Activated naive CD4-positive, alpha-beta T cell treated with anti-CD3 and anti-CD28 coated beads for 36 hours (primary cell): ENCODE data around the gene CHST6. TPM values are rescaled to one million over a fixed set of nuclear protein-coding genes. Genes with fewer than 3 reads are reported as not detected.
A peak's percentile ranks its signal among the peaks of the same experiment; 100 is the strongest.
"Not testable (repeated sequence)": the region's sequence is repeated elsewhere in the genome, so short reads cannot be mapped to it uniquely, and the experiment has no call there.

ENCODE experiments used
- CTCF ChIA-PET: fragments of 350-600 bp; sonication (Branson Sonifier 250); formaldehyde crosslinking; loops from one replicate; lab custom pipeline; 2021; ENCODE audit warnings: antibody characterized with exemption; lab: Charles Lee
- DNase-seq: peaks from one replicate; pipeline ENCODE4 v3.0.0-alpha.2; 2020
- H3K27ac Mint-ChIP-seq: one replicate; pipeline ENCODE4 v1.8.0; 2021; ENCODE audit warnings: mild to moderate bottlenecking, mixed read lengths
- H3K27me3 Mint-ChIP-seq: one replicate; pipeline ENCODE4 v1.8.0; 2021; ENCODE audit warnings: low read depth, mixed read lengths
- H3K36me3 Mint-ChIP-seq: one replicate; pipeline ENCODE4 v1.8.0; 2021; ENCODE audit warnings: low read depth, mixed read lengths
- H3K4me1 Mint-ChIP-seq: one replicate; pipeline ENCODE4 v1.8.0; 2021; ENCODE audit warnings: low read depth, mixed read lengths
- H3K4me3 Mint-ChIP-seq: one replicate; pipeline ENCODE4 v1.8.0; 2021; ENCODE audit warnings: mild to moderate bottlenecking, moderate library complexity, mixed read lengths
- H3K9me3 Mint-ChIP-seq: one replicate; pipeline ENCODE4 v1.8.0; 2021; ENCODE audit warnings: mixed read lengths
- intact Hi-C: fragments of 100-400 bp; cut with micrococcal nuclease; formaldehyde crosslinking; loops from one replicate; pipeline ENCODE4 v1.15.1; 2023
- total RNA-seq, 2 experiments: library from RNA; stranded (reverse); gene quantifications; one replicate each; pipeline ENCODE4 v1.2.3, GENCODE V29; 2021

Gene CHST6
- total RNA-seq, 2 experiments from 2014 or later: not detected

DNA sequence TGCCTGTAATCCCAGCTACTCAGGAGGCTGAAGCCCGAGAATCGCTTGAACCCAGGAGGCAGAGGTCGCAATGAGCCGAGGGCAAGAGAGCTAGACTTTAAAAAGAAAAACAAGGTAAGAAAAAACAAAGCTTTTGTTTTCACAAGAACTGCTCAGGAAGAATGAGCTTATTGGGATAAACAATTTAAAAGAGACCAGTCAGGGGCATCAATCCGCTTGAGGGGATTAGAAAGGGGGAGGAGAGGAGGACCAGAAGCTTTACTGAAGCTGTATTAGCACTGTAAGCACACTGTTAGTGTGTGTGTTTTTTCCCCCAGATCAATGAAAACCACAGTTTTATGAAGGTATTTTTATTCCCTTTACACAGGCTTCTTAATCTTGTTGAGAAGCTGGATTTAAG is 39.6 kb downstream of the CHST6 start:
- DNase-seq: no peak
- Mint-ChIP-seq H3K9me3 (no peaks in the 10 kb centered on the region), H3K27ac (no peak overlapping the region), H3K4me1 (peaks cover 33% of the 10 kb centered on the region), H3K36me3 (peaks cover 6% of the 10 kb centered on the region), H3K27me3 (no peaks in the 10 kb centered on the region), H3K4me3 (no peak overlapping the region)
- CTCF ChIA-PET: interaction anchor here (0.6 to 1.6 kb wide), 3 partner anchors 9 to 89 kb away, joined by 4 to 5 read pairs (median 4); partner anchors contain the start of gene TMEM170A
- intact Hi-C loops: no loop called here

DNA sequence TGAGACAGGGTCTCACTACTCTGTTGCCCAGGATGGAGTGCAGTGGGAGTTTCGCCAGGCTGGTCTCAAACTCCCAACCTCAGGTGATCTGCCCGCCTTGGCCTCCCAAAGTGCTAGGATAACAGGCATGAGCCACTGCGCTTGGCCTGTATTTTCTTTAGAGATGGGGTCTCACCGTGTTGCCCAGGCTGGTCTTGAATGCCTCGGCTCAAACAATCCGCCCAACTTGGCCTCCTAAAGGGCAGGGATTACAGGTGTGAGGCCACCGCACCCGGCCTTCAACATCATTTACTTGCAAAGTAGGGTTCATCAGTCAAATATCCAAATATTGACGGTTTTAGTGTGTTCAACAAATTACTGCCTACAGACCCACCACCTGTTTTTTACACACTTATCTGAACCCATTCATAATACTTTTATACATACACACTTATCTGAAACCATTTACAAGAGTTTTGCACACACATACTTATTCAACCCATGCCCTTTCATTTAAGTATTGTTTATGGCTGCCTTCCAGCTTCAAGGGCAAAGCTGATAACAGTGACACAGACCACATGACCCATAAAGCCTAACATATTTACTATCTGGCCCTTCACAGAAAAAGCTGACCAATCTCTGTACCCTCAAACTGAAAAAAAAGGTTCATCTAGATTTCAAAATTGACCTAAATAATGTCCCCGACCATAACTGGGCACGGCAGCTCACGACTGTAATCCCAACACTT is 42.6 kb downstream of the CHST6 start:
- no peak overlapping the region for H3K27ac Mint-ChIP-seq
- no peaks in the 10 kb centered on the region for H3K9me3 Mint-ChIP-seq
- peaks cover 17% of the 10 kb centered on the region for H3K4me1 Mint-ChIP-seq
- DNase-seq: no peak
- peaks cover 7% of the 10 kb centered on the region for H3K36me3 Mint-ChIP-seq
- no peak overlapping the region for H3K4me3 Mint-ChIP-seq
- no peaks in the 10 kb centered on the region for H3K27me3 Mint-ChIP-seq
- intact Hi-C loops: no loop called here
- CTCF ChIA-PET: interaction anchor here (0.6 to 2.3 kb wide), 3 partner anchors 13 to 253 kb away, joined by 3 to 7 read pairs (median 4); partner anchors contain the start of gene TMEM170A

- H3K9me3 Mint-ChIP-seq: no peaks in the 10 kb centered on the region
- peaks cover 7% of the 10 kb centered on the region for H3K36me3 Mint-ChIP-seq
- H3K27me3 Mint-ChIP-seq: no peaks in the 10 kb centered on the region
- no peak overlapping the region for H3K4me3 Mint-ChIP-seq
- DNase-seq: no peak
- CTCF ChIA-PET: interaction anchor here (0.7 to 1.4 kb wide), 2 partner anchors 19 to 36 kb away, joined by 4 to 8 read pairs; no protein-coding TSS in a partner anchor
- H3K4me1 Mint-ChIP-seq: peaks cover 4% of the 10 kb centered on the region
- intact Hi-C loops: no loop called here
- H3K27ac Mint-ChIP-seq: no peak overlapping the region
Observed at GRCh38 chr16:75446416-75446815, 48.8 kb downstream of the CHST6 start.

- Mint-ChIP-seq H3K36me3 (peaks cover 4% of the 10 kb centered on the region), H3K27me3 (no peaks in the 10 kb centered on the region), H3K4me3 (no peak overlapping the region), H3K9me3 (no peaks in the 10 kb centered on the region), H3K4me1 (peaks cover 4% of the 10 kb centered on the region), H3K27ac (no peak overlapping the region)
- DNase-seq: no peak
- CTCF ChIA-PET: interaction anchor here (0.7 to 1.3 kb wide), 2 partner anchors 20 to 305 kb away, joined by 3 to 5 read pairs; partner anchors contain the start of gene TMEM170A
- intact Hi-C loops: no loop called here
Observed at GRCh38 chr16:75445298-75445697, 49.9 kb downstream of the CHST6 start.

DNA sequence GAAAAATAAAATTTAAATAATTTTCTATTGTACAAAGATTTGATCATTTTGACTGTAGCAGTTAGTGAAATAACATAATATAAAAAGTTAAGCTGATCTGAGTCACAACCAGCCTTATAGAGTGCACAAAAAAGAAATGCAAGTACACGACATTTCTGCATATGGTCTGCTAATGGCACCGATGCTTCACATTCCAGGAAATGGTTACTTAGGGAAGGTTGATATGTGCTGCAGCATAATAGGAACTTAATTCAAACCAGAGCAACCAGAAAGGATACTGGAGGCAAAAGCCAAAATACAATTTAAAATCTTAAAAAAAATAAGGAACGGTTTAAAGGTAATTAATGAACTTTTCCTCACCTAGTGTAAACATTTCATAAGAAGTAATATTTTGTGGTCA is 51.9 kb downstream of the CHST6 start:
- no peaks in the 10 kb centered on the region for H3K9me3 Mint-ChIP-seq
- no peak for DNase-seq
- intact Hi-C loops: no loop called here
- no peak overlapping the region for H3K4me3 Mint-ChIP-seq
- H3K4me1 Mint-ChIP-seq: no peaks in the 10 kb centered on the region
- no peak overlapping the region for H3K27ac Mint-ChIP-seq
- no peaks in the 10 kb centered on the region for H3K27me3 Mint-ChIP-seq
- CTCF ChIA-PET: interaction anchor here (1.2 kb wide), 1 partner anchor 9 kb away, joined by 4 read pairs; no protein-coding TSS in a partner anchor
- no peaks in the 10 kb centered on the region for H3K36me3 Mint-ChIP-seq

GRCh38 chr16:75433732-75434413 is 61.4 kb downstream of the CHST6 start:
- Mint-ChIP-seq H3K36me3 (peaks cover 11% of the 10 kb centered on the region), H3K4me3 (peak overlapping the region; percentile 81), H3K27ac (peak overlapping the region; percentile 93), H3K9me3 (no peaks in the 10 kb centered on the region), H3K27me3 (no peaks in the 10 kb centered on the region), H3K4me1 (peaks cover 30% of the 10 kb centered on the region)
- CTCF ChIA-PET: interaction anchor here (0.9 to 2.0 kb wide), 4 partner anchors 9 to 83 kb away, joined by 3 to 12 read pairs (median 5); partner anchors contain the start of gene TMEM170A
- intact Hi-C loops: loop anchor here (1.0 to 10.0 kb wide), 13 partner anchors 30 to 1756 kb away; partner anchors contain the start of genes ADAT1, GABARAPL2, KARS1 and PSMD7
- DNase-seq: peak; percentile 70

DNA sequence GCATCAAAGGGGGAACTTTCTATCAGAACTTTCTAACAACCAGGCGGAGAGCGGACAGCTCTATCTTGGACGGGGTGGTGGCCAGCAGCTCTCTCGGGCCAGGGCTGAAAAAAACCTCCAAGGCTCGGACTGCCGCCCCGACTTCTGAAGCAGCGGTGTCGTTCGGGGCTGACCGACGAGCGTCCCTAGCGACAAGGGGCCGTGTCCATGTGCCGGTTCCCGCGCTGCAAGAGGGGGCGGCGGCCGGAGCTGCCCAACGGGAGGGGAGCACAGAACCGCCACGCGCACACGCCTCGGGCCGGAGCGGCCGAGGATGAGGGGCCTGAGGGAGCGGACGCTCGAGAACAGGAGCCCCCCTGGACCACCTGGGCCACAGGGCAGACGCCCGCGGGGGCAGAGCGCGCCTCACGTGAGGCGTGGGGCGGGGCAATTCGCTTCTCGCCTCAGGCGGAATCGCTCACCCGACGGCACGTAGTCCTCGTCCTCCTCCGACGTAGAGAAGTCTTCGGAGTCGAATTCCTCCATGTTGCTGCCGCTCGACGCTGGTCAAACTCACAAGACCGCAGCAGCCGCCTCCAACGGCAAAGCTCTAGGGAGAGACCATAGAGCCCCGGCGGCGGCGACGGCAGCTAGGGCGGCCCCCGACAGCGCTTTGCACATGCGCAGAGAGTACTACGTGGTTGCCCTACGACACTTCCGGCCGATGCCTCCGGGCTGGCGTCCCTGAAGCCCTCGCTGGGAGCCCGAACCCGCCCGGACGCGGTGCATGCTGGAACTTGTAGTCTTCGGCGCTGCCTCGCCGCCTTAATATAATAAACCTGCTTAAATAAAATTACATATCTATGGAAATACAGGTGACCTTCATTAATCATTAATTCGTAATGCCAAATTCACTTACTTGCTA is 62.2 kb downstream of the CHST6 start, which contains the start of gene CFDP1:
TSS of gene CFDP1 (minus strand) at position 676 of the 904 bp plus-strand sequence. CDS start at position 525, 151 bp downstream.
- Mint-ChIP-seq H3K36me3 (peaks cover 11% of the 10 kb centered on the region), H3K4me1 (peaks cover 30% of the 10 kb centered on the region), H3K4me3 (peak within 1 kb of the TSS; percentile 81), H3K27me3 (no peaks in the 10 kb centered on the region), H3K27ac (peak within 1 kb of the TSS; percentile 93), H3K9me3 (no peaks in the 10 kb centered on the region)
- peak; percentile 96 for DNase-seq
- CTCF ChIA-PET: interaction anchor here (0.6 to 2.0 kb wide), 6 partner anchors 10 to 880 kb away, joined by 3 to 12 read pairs (median 4); partner anchors contain the start of gene TMEM170A
- intact Hi-C loops: loop anchor here (1.0 to 10.0 kb wide), 13 partner anchors 31 to 1757 kb away; partner anchors contain the start of genes ADAT1, GABARAPL2, KARS1 and PSMD7

DNA sequence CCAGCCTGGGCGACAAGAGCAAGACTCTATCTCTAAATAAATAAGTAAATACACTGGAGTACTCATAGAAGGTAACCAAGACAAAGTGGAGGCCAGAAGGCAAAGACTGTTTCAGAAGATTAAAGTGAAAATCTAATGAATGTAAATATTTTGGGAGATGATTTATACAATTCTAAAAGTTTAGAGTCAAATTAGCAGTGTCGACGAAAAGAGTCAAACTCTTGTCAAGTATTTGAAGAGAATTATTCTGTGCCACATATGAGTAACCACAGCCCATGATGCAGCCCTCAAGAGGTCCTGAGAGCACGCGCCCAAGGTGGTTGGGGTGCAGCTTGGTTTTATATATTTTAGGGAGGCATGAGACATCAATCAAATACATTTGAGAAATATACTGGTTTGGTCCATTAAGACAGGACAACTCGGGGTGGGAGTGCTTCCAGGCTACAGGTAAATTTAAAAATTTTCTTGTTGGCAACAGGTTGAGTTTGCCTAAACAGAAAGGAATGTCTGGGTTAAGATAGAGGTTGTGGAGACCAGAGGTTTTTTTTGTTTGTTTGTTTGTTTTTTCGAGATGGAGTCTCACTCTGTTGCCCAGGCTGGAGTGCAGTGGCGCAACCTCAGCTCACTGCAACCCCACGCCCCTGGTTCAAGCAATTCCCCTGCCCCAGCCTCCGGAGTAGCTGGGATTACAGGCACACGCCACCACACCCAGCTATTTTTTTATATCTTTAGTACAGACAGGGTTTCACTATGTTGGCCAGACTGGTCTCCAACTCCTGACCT is 65.4 kb downstream of the CHST6 start:
- no peaks in the 10 kb centered on the region for H3K27me3 Mint-ChIP-seq
- intact Hi-C loops: loop anchor here (10.0 kb wide), 1 partner anchor 1135 kb away; the partner anchor contains the start of gene PSMD7
- H3K36me3 Mint-ChIP-seq: peaks cover 13% of the 10 kb centered on the region
- no peaks in the 10 kb centered on the region for H3K9me3 Mint-ChIP-seq
- H3K27ac Mint-ChIP-seq: no peak overlapping the region
- CTCF ChIA-PET: no interaction called here
- H3K4me1 Mint-ChIP-seq: peaks cover 47% of the 10 kb centered on the region
- DNase-seq: no peak
- H3K4me3 Mint-ChIP-seq: no peak overlapping the region

GRCh38 chr16:75426524-75426923 is 68.7 kb downstream of the CHST6 start:
- CTCF ChIA-PET, H3K36me3 Mint-ChIP-seq, H3K4me3 Mint-ChIP-seq, H3K9me3 Mint-ChIP-seq, H3K27ac Mint-ChIP-seq, intact Hi-C loops, H3K27me3 Mint-ChIP-seq: not testable (repeated sequence)
- peak; percentile 14 for DNase-seq
- H3K4me1 Mint-ChIP-seq: peaks cover 43% of the 10 kb centered on the region

DNA sequence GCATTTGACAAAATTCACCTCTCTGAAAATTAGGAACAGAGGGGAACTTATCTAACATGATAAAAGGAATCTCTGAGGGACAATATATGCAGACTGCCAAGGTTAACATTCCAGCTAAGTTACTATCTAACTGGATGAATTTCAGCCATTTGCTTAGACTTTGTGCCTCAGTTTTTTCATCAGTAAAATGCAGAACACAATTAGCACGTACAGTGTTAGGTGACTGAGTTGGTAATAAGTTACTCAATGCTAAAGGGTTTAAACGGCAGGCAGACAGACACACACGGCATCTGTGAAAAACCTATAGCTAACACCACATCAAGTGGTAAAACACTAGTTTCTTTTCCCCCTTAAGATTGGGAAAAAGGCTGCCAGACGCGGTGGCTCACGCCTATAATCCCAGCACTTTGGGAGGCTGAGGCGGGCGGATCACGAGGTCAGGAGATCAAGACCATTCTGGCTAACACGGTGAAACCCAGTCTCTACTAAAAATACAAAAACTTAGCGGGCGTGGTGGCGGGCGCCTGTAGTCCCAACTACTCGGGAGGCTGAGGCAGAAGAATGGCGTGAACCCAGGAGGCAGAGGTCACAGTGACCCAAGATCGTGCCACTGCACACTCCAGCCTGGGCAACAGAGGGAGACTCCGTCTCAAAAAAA is 71.0 kb downstream of the CHST6 start:
- H3K4me1 Mint-ChIP-seq: peaks cover 44% of the 10 kb centered on the region
- intact Hi-C loops, H3K9me3 Mint-ChIP-seq, DNase-seq, H3K36me3 Mint-ChIP-seq, H3K4me3 Mint-ChIP-seq, H3K27ac Mint-ChIP-seq, H3K27me3 Mint-ChIP-seq: not testable (repeated sequence)
- CTCF ChIA-PET: interaction anchor here (0.6 to 1.1 kb wide), 2 partner anchors 12 to 245 kb away, joined by 3 read pairs; no protein-coding TSS in a partner anchor
